H1 (cell line): Measurements from ENCODE around the gene SBF2. TPM values are rescaled to one million over a fixed set of nuclear protein-coding genes. Genes with fewer than 3 reads are reported as not detected.

Source experiments
- BCL11A ChIP-seq, 2 experiments: IDR thresholded peaks; one replicate each; pipeline ENCODE4 v1.6.1; 2011; ENCODE audit warnings: low read depth in 2 of 2, low read length in 2 of 2, mild to moderate bottlenecking in 2 of 2
- CEBPB ChIP-seq: IDR thresholded peaks from 2 replicates; pipeline ENCODE4 v1.6.1; 2012; ENCODE audit warnings: low read depth, low read length
- MAFK ChIP-seq: IDR thresholded peaks from 2 replicates; pipeline ENCODE4 v1.6.1; 2012; ENCODE audit warnings: low read depth, mild to moderate bottlenecking, improper control_type of control experiment, low read length
- SIN3A ChIP-seq, 2 experiments: IDR thresholded peaks in 1 of 2; conservative IDR thresholded peaks in 1 of 2; 2 replicates each; pipeline ENCODE4 v1.6.1; 2011 to 2012; ENCODE audit warnings: low read length in 2 of 2, improper control_type of control experiment in 1 of 2, low read depth in 1 of 2, mild to moderate bottlenecking in 1 of 2
- polyA plus RNA-seq, 7 experiments: library from polyadenylated mRNA; depleted of rRNA in 3 of 7; stranded (reverse) in 5 of 7; unstranded in 2 of 7; fragments of >200 nt in 5 of 7; fragments of 200-250 nt in 2 of 7; gene quantifications; 1 replicate in 5 of 7; 2 replicates in 1 of 7; 4 replicates in 1 of 7; pipeline versions ENCODE4 v1.2.1 to v1.2.3, GENCODE V29; 2011 to 2013; ENCODE audit warnings: missing spikeins in 2 of 7, mixed read lengths in 2 of 7
- total RNA-seq: library from RNA; stranded (reverse); fragmentation: NEBNext Ultra II Directional; extraction: Animal tissue kit (Norgen Biotek cat#: 25700); gene quantifications from 2 replicates; pipeline ENCODE4 v1.2.1, GENCODE V29; 2021
- TF ChIP-seq, protein P1 (sequence below): IDR thresholded peaks from 2 replicates; pipeline ENCODE4 v1.6.1; 2011; ENCODE audit warnings: low read length, improper control_type of control experiment

The SBF2 gene
- total and polyA plus RNA-seq, 2 of the 8 experiments (the other 6 are each of a cell fraction or from before 2014, with no cell fraction given), result 36.7 to 50.5 TPM

DNA sequence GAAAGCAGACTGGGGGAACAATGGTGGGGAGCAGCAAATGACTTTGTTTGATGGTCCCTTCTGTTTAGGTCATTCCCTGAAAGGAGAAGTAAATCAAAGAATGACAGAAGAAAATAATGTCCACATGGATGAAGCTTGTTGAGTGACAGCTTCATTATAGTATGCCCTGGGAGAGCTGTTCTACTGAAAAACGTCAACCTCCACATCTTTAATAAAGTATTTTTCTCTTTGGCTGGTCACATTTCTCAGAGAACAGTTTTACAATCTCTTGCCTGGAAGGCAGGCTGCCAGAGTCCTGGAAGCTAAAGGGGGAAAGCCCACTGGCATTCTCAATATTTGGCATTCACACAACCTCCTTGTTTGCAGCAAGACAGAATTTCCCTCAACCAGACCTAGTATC lies 342.2 kb downstream of the SBF2 start (continued):
- TF ChIP-seq BCL11A (IDR thresholded peaks at IDR 0.05; ENCODE audit: low read depth in 2 of 2, low read length in 2 of 2) (no peak), MAFK (no peak), SIN3A (conservative IDR thresholded peaks at IDR 0.05 in 1 of 2, IDR thresholded peaks at IDR 0.05 in 1 of 2; ENCODE audit: low read depth in 1 of 2, low read length in 2 of 2) (no peak), CEBPB (no peak)
- TF ChIP-seq, protein P1, sequence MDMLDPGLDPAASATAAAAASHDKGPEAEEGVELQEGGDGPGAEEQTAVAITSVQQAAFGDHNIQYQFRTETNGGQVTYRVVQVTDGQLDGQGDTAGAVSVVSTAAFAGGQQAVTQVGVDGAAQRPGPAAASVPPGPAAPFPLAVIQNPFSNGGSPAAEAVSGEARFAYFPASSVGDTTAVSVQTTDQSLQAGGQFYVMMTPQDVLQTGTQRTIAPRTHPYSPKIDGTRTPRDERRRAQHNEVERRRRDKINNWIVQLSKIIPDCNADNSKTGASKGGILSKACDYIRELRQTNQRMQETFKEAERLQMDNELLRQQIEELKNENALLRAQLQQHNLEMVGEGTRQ, result no peak
